ENCODE data around the gene GPA33.

GPA33 gene

DNA sequence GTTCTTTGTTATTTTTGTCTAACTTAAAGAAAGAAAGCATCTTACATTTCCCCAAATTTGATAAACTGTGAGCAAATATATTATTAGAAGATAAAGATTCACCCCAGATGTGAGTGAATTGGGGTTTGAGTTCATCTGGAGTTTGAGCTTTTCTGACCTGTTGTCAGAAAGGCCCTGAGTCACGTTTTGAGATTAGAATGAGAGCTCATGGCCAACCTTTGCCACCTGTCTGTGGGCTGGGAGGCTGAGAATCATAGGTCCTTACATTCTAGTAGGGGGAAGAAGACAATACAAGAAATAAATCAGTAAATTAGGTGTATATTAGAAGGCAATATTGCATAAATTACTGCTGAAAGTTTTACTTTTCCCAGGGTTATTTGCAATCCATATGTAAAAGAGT lies 26.0 kb upstream of the GPA33 start:
- no peak for DNase-seq

DNA sequence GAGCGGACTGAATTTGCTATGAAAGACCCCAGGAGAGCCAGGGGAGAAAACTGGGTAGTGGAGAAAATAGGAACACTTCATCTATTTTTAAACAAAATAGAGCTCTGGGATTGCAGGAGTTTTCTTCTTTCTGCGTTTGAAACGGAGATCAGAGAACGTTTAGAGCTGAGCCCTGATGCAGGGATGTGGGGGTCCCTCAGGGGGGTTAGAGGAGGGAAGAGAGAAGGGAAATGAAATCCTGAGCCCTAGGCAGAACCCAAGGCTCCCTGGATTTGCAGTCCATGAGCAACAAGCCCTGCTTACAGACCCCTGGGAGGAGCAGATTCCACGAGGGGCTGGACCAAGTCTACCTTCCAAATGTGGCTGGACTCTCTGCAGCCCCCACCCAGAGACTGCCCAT lies 25.5 kb upstream of the GPA33 start:
- no peak for DNase-seq

DNA sequence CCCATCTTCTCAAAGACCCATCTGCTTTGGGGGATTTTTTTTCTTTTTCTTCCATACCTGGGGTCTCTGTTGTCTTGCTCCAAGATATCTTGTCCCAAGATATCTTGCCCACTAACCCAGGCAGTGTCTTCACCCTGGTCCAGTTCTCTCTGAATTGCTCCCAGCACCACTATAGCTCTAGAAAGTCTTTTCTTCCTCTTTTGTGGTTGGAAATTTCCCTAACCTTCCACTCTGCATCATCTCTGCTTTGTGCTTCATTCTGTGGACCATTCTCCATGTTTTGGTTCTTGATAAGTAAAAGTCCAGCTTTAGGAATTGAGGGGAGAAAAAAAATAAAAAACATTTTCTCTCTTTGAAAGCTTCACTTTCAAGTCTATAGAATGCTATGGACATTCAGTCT lies 24.5 kb upstream of the GPA33 start:
- DNase-seq = no peak

DNA sequence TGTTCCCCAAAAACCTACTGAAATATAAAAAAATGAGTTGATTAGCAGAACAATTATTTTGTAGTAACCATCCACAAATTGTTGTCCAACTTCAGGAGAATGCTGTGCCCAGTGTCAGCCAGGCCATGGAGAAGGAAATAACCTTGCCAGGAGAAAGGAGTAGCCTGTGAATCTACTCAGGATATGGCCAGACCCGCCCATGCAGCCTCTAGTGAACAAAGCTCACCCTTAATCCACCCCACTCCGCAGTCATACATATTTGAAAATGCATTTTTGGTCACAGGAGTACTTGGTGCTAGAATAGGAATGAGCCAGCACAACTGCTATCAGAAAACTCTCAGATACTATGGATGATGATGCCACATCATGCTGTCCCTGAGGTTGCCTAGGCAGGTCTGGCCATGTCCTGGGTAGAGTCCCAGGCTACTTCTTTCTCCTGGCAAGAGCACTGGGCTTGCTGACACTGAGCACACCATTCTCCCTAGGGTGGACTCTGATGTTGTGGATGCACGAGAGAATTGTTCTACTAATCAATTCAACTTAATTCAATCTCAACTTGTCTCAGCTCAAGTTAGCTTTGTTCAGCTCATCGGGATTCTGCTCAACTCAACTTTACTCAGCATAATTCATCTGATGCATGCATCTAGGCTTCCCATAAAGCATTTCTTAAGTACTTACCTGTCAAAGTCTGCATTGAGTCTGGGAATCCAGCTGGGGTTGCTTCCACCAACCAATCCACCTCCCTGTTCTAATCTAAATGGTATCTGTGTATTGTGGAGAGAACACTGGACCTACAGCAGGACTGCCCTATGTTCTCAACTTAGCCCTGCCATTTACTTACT lies 21.9 kb upstream of the GPA33 start:
- no peak for DNase-seq

DNA sequence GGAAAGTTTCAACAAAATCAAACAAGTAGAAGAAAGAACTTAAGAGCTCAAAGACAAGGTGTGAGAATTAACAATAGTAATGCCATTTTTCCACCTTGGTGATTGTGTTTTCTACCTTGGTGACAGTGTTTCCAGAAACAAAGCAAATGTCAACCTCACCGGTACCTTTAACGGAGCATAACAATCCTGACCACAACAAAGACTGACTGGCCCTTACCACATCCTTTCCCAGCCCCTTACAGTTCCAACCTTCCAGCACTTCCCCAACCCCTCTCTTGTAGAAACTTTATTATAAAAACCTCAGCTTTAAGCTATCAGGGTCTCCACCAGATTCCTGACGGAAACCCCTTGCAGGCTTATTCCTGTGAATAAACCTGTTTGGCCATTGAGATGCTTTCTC lies 20.4 kb upstream of the GPA33 start:
- DNase-seq = no peak

DNA sequence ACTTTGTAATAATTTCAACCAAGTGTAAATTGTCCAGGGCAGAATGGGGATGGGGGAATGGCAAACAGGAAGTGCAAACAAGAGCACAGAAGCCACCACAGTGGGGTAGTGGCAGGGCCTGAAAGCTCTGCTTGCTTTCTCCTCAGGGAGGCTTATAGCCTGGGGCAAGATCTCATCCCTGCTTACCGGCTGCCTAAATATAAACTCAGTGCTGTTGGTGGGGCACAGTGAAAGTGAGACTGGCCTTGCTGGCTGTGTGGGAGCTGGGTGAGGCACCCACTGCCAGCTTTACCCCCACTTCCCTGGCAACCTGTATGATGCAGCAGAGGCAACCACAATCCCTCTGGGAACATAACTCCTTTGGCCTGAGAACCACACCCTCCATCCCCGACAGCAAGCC lies 18.9 kb upstream of the GPA33 start:
- DNase-seq = no peak

DNA sequence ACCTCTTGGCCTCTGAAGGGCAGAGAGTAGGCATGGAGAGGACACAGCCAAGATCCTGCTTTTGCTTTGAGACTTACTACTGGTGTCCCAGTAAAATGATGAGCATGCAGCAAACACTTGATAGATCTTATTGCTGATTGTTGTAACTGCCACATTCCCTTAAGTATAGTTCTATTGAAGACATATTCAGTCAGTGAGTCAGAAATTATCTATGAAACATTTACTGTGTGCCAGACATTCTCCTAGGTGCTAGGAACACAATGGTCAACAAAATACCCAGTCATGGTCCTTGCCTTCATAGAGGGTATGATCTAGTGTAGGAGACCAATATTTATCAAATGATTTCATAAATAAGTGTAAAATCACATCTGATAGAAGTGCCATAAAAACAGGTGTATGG lies 17.3 kb upstream of the GPA33 start:
- DNase-seq = no peak

DNA sequence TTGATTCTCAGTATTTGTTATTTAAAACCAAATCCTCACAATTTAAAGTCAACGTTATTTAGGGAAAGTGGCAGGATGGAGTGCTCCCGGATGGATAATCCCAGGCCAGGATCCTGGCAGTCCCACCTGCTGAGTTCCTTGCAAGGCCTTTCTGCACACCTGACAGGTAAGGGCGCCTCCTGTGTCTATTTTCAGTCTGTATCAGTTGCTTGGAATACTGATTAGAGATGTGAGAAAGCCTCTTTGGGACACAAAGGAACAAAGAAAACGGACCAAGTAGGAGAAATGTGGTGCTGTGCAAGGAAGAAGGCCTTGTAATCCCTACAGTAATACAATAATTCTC lies 15.9 kb upstream of the GPA33 start:
- no peak for DNase-seq

DNA sequence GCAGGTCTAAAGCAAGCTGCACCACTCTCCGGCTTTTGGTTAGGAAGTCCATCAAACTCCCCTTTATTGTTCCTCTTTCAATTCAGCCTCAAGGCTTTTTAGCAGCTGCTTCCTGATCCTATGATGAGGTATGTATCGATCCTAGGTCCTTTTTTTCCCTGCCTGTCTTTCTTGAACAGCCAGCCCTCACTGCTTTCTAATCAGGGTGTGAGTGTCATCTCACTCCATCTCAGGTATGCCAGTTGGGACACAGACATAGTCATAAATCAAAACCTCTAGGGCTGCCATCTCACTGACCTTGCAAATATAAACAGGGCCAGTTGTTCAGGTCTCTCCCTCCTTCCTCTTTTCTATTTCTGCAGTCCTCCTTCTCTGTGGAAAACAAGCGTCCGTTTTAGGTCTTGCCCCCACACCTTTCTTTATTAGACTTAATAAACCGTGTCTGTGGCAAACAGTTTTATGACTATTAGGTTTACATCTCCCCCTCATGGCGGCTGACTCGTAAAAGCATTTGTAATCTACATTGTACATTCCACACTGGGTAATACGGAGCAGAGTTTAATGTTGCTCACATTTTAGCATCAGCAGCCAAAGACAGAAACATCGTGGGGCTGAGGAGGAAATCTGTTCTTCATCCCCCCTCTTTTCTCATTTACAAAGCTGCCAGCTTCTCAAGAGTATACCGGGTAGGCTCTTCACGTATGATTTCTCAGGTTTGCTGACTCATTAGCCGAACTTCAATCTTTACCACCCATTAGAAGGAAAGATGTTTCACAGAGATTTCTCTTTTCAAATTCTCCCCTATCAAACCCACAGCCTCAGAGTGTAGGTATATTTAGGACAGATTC lies 15.3 kb upstream of the GPA33 start:
- no peak for DNase-seq

DNA sequence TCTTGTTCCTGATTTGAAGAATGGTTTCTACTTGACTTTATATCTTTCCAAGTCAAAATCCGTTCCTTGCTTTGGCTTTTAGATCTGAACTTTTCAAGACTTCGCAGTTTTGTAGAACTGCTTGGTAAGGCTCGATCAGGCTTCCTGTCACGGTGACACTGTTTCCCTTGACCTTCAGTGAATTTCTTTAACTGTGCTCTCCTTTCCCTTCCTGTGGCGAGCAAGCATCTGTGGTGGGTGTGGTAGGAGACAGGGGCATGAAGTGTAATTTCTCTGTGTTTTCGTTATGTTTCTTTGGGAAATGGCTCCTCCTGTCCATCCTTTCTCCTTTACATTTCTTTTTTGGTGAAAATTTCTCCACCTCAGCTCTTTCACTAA lies 14.1 kb upstream of the GPA33 start:
- no peak for DNase-seq

DNA sequence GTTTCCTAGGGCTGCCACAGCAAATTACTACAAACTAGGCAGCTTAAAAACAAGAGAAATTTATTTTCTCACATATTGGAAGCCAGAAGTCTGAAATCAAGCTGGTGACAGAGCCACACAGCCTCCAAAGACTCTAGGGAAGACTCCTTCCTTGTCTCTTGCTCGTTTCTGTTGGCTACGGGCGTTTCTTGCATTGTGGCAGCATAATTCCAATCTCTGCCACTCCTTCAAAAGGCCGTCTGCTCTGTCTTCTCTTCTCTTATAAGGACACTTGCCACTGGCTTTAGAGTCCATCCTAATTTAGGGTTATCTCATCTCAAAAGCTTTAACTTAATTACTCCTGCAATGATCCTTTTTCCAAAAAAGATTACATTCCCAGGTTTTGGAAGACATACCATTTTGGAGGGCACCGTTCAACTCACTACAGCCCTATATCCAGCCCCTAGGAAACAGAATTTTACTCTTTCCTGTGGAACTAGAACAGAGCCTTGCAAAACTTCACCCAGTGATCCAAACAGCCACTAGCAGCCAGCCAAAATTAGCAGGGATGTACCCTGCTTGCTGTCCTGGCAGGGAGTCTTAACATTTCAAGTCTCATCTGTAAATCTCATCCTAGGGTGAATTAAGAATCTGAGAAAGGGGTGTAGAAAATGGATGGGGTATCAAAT lies 12.9 kb upstream of the GPA33 start:
- DNase-seq = no peak

DNA sequence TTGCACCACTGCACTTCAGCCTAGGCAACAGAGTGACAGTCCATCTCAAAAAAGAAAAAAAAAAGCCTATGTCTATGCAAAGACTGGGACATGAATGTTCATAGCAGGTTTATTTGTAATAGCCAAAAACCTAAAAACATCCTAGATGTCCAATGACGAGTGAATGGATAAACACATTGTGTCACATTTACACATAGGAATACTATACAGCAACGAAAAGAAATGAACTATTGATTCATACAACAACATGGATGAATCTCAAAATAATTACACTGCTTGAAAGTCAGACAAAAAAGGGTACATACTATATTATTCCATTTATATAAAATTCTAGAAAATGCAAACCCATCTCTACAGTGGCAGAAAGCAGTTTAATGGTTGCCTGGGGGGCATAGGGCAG lies 11.6 kb upstream of the GPA33 start:
- no peak for DNase-seq

DNA sequence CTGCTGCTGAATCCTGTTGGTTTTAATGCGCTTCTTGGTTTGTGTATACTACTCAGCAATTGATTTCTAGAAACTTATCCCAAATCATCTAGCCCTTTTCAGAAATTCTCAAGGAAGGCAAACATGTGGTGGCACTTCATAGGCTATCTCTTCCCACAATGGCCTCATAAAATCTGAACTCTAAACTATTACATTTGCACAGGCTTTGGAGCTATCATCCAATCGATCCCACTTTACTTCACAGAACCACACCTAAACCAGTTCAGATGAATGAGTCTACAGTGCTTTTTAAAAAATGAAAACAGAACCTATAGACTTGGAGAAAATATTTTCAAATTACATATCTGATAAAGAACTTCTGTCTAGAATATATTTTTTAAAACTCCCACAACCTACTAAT lies 10.6 kb upstream of the GPA33 start:
- DNase-seq = no peak

DNA sequence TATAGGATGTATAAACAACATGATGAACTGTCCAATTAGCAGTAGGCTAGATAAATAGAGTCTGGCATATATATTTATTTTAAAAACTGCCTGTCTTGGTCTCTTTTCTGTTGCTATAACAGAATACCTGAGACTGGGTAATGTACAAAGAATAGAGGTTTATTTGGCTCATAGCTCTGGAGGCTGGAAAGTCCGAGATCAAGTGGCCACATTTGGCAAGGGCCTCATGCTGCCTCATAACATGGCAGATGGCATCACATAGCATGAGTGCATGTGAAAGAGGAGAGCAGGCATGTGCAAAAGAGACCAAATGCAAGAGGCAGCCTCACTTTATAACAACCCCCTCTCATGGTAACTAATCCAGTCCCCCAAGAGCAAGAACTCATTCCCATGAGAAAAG lies 9.7 kb upstream of the GPA33 start:
- no peak for DNase-seq

DNA sequence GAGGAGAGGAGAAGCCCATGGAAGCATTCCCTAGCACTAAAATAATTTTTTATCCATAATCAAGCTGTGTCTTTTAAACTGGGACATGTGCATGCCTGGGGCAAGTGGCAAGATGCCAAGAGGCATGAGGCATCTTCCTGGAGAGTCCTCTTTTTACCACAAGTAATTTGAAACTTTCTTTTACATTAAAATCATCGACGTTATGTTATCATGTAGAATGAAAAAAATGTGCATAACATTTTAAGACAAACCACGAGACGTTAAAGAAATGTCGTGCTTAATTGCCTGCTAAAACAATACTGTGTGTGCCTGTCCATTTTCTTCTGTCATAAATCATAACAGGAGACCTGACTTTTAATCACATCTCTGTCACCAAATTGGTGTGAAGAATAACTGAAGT lies 5.2 kb upstream of the GPA33 start:
- no peak for DNase-seq

DNA sequence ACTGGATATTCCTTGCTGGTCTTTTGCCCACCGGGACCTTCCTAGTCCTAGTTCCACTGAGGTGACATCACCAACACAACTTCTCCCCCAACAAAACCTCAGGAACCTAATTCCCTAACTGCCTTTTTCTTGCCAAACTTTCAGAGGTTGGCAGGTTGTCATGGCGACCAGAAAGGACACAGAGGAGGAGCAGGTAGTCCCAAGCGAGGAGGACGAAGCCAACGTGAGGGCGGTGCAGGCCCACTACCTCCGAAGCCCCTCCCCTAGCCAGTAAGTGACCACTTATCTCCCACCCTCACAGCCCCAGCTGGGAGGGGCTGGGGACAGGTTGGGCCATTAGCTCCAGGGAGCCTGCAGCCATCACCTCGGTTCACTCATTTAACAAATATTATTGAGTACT lies 4.5 kb upstream of the GPA33 start:
- DNase-seq = no peak

DNA sequence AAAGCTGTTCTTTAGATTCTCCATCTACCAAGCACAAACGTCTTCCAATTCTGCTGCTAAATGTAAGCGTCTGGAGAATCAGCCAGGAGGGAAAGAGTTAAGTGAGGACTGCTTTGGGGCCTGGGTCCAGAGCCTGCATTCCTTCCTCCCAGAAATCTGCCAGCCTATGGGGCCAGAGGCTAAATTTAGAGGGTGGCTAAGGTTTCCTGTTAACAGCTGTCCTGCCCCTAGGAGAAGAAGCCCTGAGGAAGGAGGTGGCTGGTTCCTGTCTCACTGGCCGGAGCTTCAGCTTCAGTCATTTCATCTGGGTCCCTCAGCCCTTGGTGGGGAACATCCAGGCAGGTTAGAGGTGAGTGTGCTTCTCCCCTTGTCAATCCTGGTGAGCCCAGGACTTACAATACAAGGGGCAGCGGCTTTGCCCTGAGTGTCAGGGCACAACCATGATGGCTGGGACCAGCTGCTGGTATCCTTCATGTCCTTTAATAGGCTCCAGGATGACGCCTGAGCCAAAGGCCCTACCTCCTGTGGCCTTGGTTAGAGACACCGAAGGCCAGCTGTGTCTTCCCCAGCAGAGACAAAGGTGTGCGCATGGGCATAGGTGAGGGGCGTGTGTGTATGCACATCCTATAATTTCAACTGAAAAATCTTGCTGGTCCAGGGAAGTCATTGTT lies 3.8 kb upstream of the GPA33 start, which contains the start of gene STYXL2:
Gene STYXL2 (plus strand): TSS at position 230 of the 671 bp plus-strand sequence. CDS start 775 bp downstream, outside the sequence.
- DNase-seq = no peak

DNA sequence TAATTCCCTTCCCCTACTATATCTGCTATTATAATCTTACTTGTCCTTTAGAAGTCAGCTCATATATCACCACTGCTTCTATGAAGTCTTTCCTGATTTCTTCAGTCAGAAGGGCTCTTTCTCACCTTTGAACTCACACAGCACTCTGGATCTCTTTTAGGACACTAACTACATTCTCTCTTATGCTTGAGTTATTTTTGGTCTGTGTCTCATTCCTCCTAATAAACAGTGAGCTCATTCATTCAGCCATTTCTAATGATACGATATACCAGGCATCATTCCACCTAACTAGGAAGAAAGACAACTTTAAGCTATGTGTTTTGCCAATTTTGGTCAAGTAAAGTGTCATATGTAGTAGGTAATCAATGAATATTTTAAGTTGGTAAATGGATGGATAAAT lies 2.5 kb upstream of the GPA33 start:
- DNase-seq = no peak

DNA sequence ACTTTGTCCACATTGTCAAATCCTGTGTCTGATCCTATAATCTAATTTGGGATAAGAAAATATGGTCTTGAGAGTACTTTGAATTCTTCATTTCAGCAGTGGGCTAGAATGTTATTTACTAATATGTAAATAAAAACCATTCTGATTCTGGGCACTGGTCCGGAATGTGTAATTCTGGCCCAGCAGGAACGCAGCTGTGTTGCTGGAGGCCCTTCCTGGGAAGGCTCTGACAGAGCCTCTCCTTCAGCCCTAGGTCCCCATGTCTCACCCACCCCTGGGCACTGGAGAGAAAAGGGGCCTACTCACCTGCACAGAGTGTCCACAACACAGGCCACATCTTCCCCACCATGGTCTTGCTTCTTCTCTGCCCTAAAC lies 251 bp downstream of the GPA33 start:
- no peak for DNase-seq

DNA sequence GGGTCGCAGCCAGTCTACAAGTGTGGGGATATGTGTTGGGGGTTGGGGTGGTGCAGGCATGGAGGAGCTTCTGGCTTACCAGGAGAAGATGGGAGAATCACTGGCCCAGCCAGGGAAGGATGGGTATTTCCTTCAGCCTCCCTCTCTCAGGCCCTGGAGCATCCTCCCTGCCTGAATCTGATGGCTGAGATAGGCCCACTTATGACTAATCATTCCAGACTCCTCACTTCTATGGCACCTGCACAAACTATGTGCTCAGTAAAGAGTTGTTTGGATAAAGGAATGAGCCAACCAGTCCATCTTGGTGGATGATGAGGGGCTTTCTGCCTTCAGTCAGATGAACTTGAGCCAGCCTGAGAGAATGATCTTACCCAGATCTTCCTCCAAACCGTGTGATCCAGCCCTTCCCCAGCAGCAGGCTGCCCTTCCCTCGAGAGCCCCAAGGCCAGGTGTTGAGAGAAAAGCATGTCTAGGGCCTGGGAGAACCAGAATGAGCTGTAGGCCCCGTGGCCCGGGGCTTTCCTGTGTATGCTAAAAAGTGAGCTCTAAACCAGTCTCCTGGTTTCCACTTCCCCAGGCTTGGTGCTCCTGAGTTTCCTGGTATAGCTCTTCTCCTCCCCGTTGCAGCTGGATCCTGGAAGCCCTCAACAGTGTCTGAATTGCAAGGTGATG lies 1.3 kb downstream of the GPA33 start:
- DNase-seq = no peak

DNA sequence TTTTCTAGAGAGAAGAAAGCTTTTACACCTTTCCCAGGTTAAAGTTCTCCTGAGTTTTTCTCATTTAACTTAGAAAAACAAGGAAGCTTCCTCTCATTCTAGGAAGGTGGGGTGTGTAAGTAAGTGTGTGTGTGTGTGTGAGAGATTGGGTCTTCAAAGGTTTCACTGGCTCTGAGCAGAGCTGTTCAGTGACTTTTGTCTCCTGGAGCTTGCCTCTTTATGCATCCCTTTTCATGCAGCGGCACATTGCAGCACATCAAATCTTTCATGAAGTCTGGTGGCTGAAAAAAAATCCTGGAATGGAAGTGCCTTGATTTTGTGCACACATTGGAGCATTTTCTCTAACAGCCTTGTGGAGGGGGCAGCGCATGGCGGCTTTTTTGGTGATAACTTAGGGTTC lies 3.4 kb downstream of the GPA33 start:
- no peak for DNase-seq

DNA sequence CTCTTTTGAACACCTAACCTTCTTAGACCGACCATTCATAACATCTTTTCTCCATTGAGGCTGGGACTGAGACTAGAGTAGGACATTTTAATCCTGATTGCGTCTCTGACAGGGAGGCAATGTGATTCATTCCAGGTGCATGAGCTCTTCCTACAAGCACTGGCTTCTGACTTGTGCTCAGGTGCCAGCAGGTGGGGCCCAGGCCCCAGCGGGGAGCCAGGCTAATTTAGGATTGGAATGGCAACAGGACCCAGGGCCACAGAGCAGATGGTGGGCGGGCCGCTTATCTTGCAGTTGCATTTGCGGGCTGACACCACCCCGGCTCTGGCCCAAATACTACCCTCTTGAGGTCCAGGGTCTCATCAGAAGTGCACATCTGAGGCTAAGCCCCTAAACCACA lies 4.1 kb downstream of the GPA33 start:
- DNase-seq = no peak

DNA sequence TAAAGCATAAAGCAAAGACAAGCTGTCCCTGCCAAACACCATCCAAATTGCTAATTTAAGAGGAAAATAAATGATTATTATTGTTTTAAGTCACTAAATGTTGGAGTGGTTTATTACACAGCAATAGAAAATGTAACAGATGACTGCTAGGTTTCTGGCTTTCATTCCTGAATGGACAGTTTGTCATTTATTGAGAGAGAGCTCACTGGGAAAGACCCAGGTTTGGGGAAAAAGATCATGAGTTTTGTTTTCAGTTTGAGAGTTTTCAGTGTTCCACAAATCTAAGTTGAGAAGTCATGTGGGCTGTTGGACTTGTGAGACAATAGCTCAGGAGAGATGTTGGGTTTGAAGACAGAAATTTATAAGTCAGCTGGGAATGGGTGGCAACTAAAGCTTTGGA lies 5.4 kb downstream of the GPA33 start:
- no peak for DNase-seq

Data from NCI-H1436 (cell line).